Measurements from ENCODE around the gene KLK2. TPM values are rescaled to one million over a fixed set of nuclear protein-coding genes. Genes with fewer than 3 reads are reported as not detected.
A peak's percentile ranks its signal among the peaks of the same experiment; 100 is the strongest.

KLK2 gene
- not detected in 2 replicates for total RNA-seq

GRCh38 chr19:50873056-50873455, at the start of gene KLK2:
TSS of gene KLK2 (plus strand) at chr19:50873439. CDS start at chr19:50873474, 35 bp downstream.
- DNase-seq (ENCODE audit: low read depth in 2 of 2) = no peak

- no peak for DNase-seq (ENCODE audit: low read depth in 2 of 2)
Measured at GRCh38 chr19:50826492-50827240, 46.6 kb upstream of the KLK2 start.

- no peak for DNase-seq (ENCODE audit: low read depth in 2 of 2)
Measured at GRCh38 chr19:50827476-50827875, 45.8 kb upstream of the KLK2 start.

GRCh38 chr19:50829801-50830200, 43.4 kb upstream of the KLK2 start:
- no peak for DNase-seq (ENCODE audit: low read depth in 2 of 2)

GRCh38 chr19:50830266-50831025, 42.8 kb upstream of the KLK2 start:
- no peak for DNase-seq (ENCODE audit: low read depth in 2 of 2)

GRCh38 chr19:50831026-50831396, 42.2 kb upstream of the KLK2 start:
- no peak for DNase-seq (ENCODE audit: low read depth in 2 of 2)

- DNase-seq (ENCODE audit: low read depth in 2 of 2) = no peak
Measured at GRCh38 chr19:50832666-50833065, 40.6 kb upstream of the KLK2 start.

- DNase-seq (ENCODE audit: low read depth in 2 of 2) = no peak
Measured at GRCh38 chr19:50833117-50833801, 40.0 kb upstream of the KLK2 start, which contains the start of gene KLK15. TSS of gene KLK15 (minus strand) at chr19:50833574. CDS start at chr19:50831492, 2,082 bp downstream.

GRCh38 chr19:50833802-50834167, 39.5 kb upstream of the KLK2 start:
- no peak for DNase-seq (ENCODE audit: low read depth in 2 of 2)

GRCh38 chr19:50835103-50835784, 38.0 kb upstream of the KLK2 start:
- peak in 1 of 2 donors; percentile 5 for DNase-seq (ENCODE audit: low read depth in 2 of 2)

GRCh38 chr19:50835785-50836542, 37.3 kb upstream of the KLK2 start:
- peak; percentile 57 to 74 for DNase-seq (ENCODE audit: low read depth in 2 of 2)

- no peak for DNase-seq (ENCODE audit: low read depth in 2 of 2)
Measured at GRCh38 chr19:50836543-50837195, 36.6 kb upstream of the KLK2 start.

GRCh38 chr19:50837300-50837699, 35.9 kb upstream of the KLK2 start:
- DNase-seq (ENCODE audit: low read depth in 2 of 2) = no peak

GRCh38 chr19:50838239-50838638, 35.0 kb upstream of the KLK2 start:
- DNase-seq (ENCODE audit: low read depth in 2 of 2) = no peak

- DNase-seq (ENCODE audit: low read depth in 2 of 2) = no peak
Measured at GRCh38 chr19:50839712-50840655, 33.3 kb upstream of the KLK2 start.

- no peak for DNase-seq (ENCODE audit: low read depth in 2 of 2)
Measured at GRCh38 chr19:50842130-50842529, 31.1 kb upstream of the KLK2 start.

GRCh38 chr19:50843205-50843604, 30.0 kb upstream of the KLK2 start:
- DNase-seq (ENCODE audit: low read depth in 2 of 2) = no peak

GRCh38 chr19:50843701-50844221, 29.5 kb upstream of the KLK2 start:
- no peak for DNase-seq (ENCODE audit: low read depth in 2 of 2)

- DNase-seq (ENCODE audit: low read depth in 2 of 2) = no peak
Measured at GRCh38 chr19:50844296-50844935, 28.8 kb upstream of the KLK2 start.
